Activated T-helper 2 cell treated with anti-CD3 and anti-CD28 coated beads, Interferon-gamma antibody, Interleukin-2, Interleukin-4, amounts not matched to agents 10 μg/mL and 5 μg/mL and 100 μg/mL, durations not matched to agents 14 hours and 24 hours and 36 hours (primary cell): ENCODE measurements around the gene DNAJC22. TPM values are rescaled to one million over a fixed set of nuclear protein-coding genes. Genes with fewer than 3 reads are reported as not detected.
"Not testable (repeated sequence)": the region's sequence is repeated elsewhere in the genome, so short reads cannot be mapped to it uniquely, and the experiment has no call there.

Experiments
- DNase-seq: peaks from one replicate; pipeline ENCODE4 v3.0.0; 2021; ENCODE audit warnings: low spot score
- H3K27ac Mint-ChIP-seq: one replicate; pipeline ENCODE4 v1.8.0; 2021; ENCODE audit warnings: mixed read lengths
- H3K27me3 Mint-ChIP-seq: one replicate; pipeline ENCODE4 v1.8.0; 2021; ENCODE audit warnings: low read depth, mixed read lengths
- H3K36me3 Mint-ChIP-seq: one replicate; pipeline ENCODE4 v1.8.0; 2021; ENCODE audit warnings: low read depth, mixed read lengths
- H3K4me1 Mint-ChIP-seq: one replicate; pipeline ENCODE4 v1.8.0; 2021; ENCODE audit warnings: low read depth, mixed read lengths
- H3K4me3 Mint-ChIP-seq: one replicate; pipeline ENCODE4 v1.8.0; 2021; ENCODE audit warnings: low read depth, mild to moderate bottlenecking, moderate library complexity, mixed read lengths
- H3K9me3 Mint-ChIP-seq: one replicate; pipeline ENCODE4 v1.8.0; 2021; ENCODE audit warnings: mixed read lengths
- intact Hi-C: fragments of 100-400 bp; cut with micrococcal nuclease; formaldehyde crosslinking; loops from one replicate; pipeline ENCODE4 v1.15.1; 2023
- total RNA-seq: library from RNA; stranded (reverse); gene quantifications from 2 replicates; pipeline ENCODE4 v1.2.3, GENCODE V29; 2022

DNAJC22 gene
- total RNA-seq, 1 donor from 2014 or later = 0.09 TPM

DNA sequence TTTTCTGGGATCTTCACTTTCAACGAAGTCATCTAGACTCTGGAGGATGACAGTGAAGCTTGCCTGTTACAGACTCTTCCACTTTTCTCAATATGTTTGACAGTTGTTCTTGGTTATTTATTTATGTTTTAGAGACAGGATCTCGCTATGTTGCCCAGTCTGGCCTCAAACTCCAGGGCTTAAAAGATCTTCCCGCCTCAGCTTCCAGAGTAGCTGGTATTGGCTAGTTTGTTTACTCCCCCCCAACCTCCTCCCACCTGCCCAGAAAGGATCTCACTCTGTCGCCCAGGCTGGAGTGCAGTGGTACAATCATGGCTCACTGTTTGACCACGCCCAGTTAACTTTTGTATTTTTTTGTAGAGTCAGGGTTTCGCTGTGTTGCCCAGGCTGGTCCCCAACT, 23.9 kb downstream of the DNAJC22 start:
- H3K27ac Mint-ChIP-seq = no peak overlapping the region
- DNase-seq = no peak
- peaks cover 43% of the 10 kb centered on the region for H3K4me1 Mint-ChIP-seq
- intact Hi-C loops = no loop called here
- H3K9me3 Mint-ChIP-seq = no peaks in the 10 kb centered on the region
- H3K36me3 Mint-ChIP-seq = peaks cover 10% of the 10 kb centered on the region
- H3K27me3 Mint-ChIP-seq = no peaks in the 10 kb centered on the region
- H3K4me3 Mint-ChIP-seq = no peak overlapping the region

- Mint-ChIP-seq H3K27ac (no peak overlapping the region), H3K4me1 (peaks cover 19% of the 10 kb centered on the region), H3K9me3 (no peaks in the 10 kb centered on the region)
These were observed 28.7 kb downstream of the DNAJC22 start for GRCh38 chr12:49375406-49375805.

GRCh38 chr12:49377386-49377785, 30.7 kb downstream of the DNAJC22 start:
- intact Hi-C loops = no loop called here
- Mint-ChIP-seq H3K4me1 (peaks cover 12% of the 10 kb centered on the region), H3K4me3 (no peak overlapping the region), H3K9me3 (no peaks in the 10 kb centered on the region), H3K27me3 (no peaks in the 10 kb centered on the region), H3K36me3 (peaks cover 4% of the 10 kb centered on the region), H3K27ac (no peak overlapping the region)
- DNase-seq = no peak

More at GRCh38 chr12:49375406-49375805, 28.7 kb downstream of the DNAJC22 start:
- H3K4me3 Mint-ChIP-seq = no peak overlapping the region
- DNase-seq = no peak
- no peaks in the 10 kb centered on the region for H3K27me3 Mint-ChIP-seq
- H3K36me3 Mint-ChIP-seq = peaks cover 10% of the 10 kb centered on the region
- intact Hi-C loops = no loop called here

GRCh38 chr12:49380184-49380583, 33.5 kb downstream of the DNAJC22 start:
- H3K9me3 Mint-ChIP-seq, H3K36me3 Mint-ChIP-seq, DNase-seq, intact Hi-C loops, H3K4me1 Mint-ChIP-seq, H3K4me3 Mint-ChIP-seq, H3K27me3 Mint-ChIP-seq, H3K27ac Mint-ChIP-seq: not testable (repeated sequence)

DNA sequence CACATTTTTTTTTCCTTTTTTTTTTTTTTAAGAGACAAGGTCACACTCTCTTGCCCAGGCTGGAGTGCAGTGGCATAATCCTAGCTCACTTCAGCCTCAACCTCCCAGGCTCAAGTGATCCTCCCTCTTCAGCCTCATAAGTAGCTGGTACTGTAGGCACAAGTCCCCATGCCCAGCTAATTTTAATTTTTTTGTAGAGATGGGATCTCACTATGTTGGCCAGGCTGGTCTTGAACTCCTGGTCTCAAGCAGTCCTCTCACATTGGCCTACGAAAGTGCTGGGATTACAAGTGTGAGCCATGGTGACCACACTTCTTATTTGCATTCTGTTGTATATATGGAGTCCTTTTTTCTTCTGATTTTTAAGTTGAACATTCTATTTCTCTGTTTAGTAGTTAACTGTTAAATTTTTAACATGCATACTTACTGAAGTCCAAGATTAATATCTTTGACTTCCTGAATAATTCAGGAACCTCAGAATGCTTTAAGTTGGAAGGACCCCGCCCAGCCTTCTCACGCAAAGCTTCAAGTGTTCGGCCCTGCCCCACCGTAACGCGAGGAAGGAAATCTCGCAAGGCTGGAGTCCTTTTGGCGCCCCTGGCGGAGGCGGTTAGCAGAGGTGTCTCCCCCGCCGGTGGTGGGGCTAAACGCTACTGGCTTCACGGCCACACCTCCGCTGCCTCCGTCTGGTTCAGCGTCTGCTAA, 42.1 kb downstream of the DNAJC22 start:
- Mint-ChIP-seq H3K27me3 (no peaks in the 10 kb centered on the region), H3K27ac (no peak overlapping the region), H3K36me3 (peaks cover 5% of the 10 kb centered on the region), H3K4me3 (no peak overlapping the region), H3K4me1 (peaks cover 5% of the 10 kb centered on the region), H3K9me3 (no peaks in the 10 kb centered on the region)
- intact Hi-C loops = loop anchor here (1.0 kb wide), 1 partner anchor 20 kb away; no protein-coding TSS in a partner anchor
- peak; percentile 58 for DNase-seq

DNA sequence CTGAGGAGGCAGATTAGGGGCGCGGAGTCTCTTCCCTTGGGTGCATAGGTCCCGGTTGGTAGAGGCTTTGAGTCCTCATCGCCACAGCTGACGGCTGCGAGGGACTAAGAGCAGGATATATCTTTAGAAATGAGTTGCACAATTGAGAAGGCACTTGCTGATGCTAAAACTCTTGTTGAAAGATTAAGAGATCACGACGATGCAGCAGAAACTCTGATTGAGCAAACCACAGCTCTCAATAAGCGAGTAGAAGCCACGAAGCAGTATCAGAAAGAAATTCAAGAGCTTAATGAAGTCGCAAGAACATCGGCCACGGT, 42.7 kb downstream of the DNAJC22 start:
- Mint-ChIP-seq H3K9me3 (no peaks in the 10 kb centered on the region), H3K4me1 (peaks cover 5% of the 10 kb centered on the region), H3K27ac (no peak overlapping the region), H3K27me3 (no peaks in the 10 kb centered on the region), H3K36me3 (peaks cover 5% of the 10 kb centered on the region), H3K4me3 (no peak overlapping the region)
- intact Hi-C loops = loop anchor here (1.0 kb wide), 1 partner anchor 20 kb away; no protein-coding TSS in a partner anchor
- no peak for DNase-seq

GRCh38 chr12:49397000-49397399, 50.3 kb downstream of the DNAJC22 start:
- DNase-seq = no peak
- Mint-ChIP-seq H3K4me1 (no peaks in the 10 kb centered on the region), H3K27me3 (no peaks in the 10 kb centered on the region), H3K9me3 (no peaks in the 10 kb centered on the region), H3K36me3 (no peaks in the 10 kb centered on the region), H3K27ac (no peak overlapping the region), H3K4me3 (no peak overlapping the region)
- intact Hi-C loops = no loop called here

DNA sequence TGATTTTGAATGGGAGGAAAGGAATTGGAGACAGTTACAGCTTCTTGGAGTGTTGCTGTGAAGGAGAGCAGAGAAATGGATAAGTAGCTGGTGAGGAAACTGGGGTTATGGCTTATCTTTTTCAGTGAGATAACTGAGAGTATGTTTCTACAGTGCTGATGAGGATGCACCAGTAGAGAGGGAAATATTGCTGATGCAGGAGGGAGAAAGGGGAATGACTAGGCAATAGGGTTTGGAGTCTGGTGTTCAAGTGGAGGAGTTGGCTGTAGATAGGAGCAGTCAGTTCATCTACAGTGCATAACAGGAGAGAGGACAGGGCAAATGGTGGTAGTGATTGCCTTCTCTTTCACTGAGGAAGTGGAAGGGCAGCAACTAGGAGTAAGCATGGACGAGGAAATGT, 53.6 kb downstream of the DNAJC22 start:
- no peak overlapping the region for H3K4me3 Mint-ChIP-seq
- peaks cover 13% of the 10 kb centered on the region for H3K4me1 Mint-ChIP-seq
- H3K27ac Mint-ChIP-seq = no peak overlapping the region
- intact Hi-C loops = no loop called here
- no peaks in the 10 kb centered on the region for H3K36me3 Mint-ChIP-seq
- H3K9me3 Mint-ChIP-seq = no peaks in the 10 kb centered on the region
- DNase-seq = no peak
- no peaks in the 10 kb centered on the region for H3K27me3 Mint-ChIP-seq

Other genes with a start within 250 kb of the DNAJC22 start
- 47.1 and 53.5 TPM in 2 replicates for gene LMBR1L, start 236.0 kb upstream of the DNAJC22 start, total RNA-seq
- gene TUBA1B, start 215.5 kb upstream of the DNAJC22 start, total RNA-seq = 1,902 and 1,926 TPM in 2 replicates
- 86.9 and 94.0 TPM in 2 replicates for gene TUBA1A, start 157.8 kb upstream of the DNAJC22 start, total RNA-seq
- gene TUBA1C, start 81.8 kb upstream of the DNAJC22 start, total RNA-seq = 349 and 355 TPM in 2 replicates
- not detected in 2 replicates for gene PRPH, start 51.7 kb upstream of the DNAJC22 start, total RNA-seq
- gene TROAP, start 23.6 kb upstream of the DNAJC22 start, total RNA-seq = 58.3 and 59.3 TPM in 2 replicates
- gene C1QL4, start 9.7 kb upstream of the DNAJC22 start, total RNA-seq = not detected in 2 replicates
- gene SPATS2, start 20.6 kb downstream of the DNAJC22 start, total RNA-seq = 17.9 and 19.3 TPM in 2 replicates
- 2.1 and 2.9 TPM in 2 replicates for gene KCNH3, start 192.1 kb downstream of the DNAJC22 start, total RNA-seq
- gene MCRS1, start 221.3 kb downstream of the DNAJC22 start, total RNA-seq = 67.9 and 73.0 TPM in 2 replicates